Stimulated activated CD4-positive, alpha-beta T cell treated with anti-CD3 and anti-CD28 coated beads, Interleukin-12 subunit alpha, Interleukin-12 subunit beta, amount 100 ng/mL, for 48 hours (primary cell): ENCODE results near the gene FGGY.
"Not testable (repeated sequence)": the region's sequence is repeated elsewhere in the genome, so short reads cannot be mapped to it uniquely, and the experiment has no call there.

ENCODE experiments used
- DNase-seq, 3 donors: peaks; one replicate each; pipeline ENCODE4 v3.0.0-alpha.2; 2020; ENCODE audit warnings: low read depth in 2 of 3, low spot score in 1 of 3

The FGGY gene

GRCh38 chr1:59720326-59721115 is 423.6 kb downstream of the FGGY start:
- no peak for DNase-seq

GRCh38 chr1:59730302-59730701 is 433.4 kb downstream of the FGGY start:
- no peak for DNase-seq

- no peak for DNase-seq
Observed at GRCh38 chr1:59730759-59731478, 434.0 kb downstream of the FGGY start.

DNA sequence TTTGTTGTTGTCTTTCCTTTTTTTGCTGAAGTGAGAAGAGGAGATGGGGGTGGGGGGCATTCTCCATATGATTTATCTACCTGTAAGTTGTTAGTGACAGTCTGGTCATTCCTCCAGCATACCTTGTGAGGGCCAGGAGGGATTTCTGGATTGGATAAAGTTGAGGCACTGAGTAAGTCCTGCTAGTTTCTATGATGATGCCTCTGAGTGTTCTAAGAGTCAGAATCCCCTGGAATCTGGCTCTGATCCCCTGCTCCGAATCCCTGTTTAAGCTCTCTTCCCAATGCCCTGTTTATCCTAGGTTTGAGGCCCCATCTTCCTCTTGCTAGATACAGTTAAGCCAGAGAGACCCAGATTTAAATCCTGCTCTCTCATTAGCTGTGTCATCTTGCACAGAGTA is 434.7 kb downstream of the FGGY start:
- DNase-seq, result no peak

DNA sequence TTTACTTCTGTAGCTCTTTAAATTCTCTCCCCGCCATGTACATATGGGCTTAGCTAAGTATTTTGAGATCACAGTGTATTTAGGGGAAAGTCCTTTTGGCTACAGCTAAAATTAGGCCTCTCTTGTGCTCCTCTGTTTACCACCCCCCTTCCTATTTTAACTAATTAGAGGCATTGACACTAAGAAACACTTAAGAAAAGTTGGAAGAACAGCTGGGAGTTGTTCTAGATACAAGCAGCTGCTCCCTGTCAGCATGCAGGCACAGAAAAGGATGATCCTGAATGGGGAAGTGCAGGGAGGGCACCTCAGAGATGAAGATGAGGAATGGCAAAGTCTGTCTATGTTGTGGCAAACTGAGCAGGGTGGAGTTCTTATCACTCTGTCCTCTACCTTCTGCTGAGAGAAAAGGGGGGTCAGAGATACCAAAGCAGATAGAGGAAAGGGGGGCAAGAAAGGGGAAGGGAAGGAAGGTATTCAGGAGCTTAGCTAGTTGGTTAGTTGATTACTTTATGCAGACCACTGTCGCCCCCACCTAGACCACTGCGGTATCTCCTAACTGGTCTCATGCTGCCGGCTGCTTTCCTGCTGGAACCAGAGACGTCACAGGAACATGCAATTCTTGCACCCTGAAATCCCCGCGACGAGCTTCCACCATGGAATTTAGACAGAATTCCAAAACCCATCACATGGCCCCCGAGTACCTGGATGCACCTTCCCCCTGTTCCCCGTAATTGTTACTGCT is 435.5 kb downstream of the FGGY start:
- DNase-seq, result no peak

DNA sequence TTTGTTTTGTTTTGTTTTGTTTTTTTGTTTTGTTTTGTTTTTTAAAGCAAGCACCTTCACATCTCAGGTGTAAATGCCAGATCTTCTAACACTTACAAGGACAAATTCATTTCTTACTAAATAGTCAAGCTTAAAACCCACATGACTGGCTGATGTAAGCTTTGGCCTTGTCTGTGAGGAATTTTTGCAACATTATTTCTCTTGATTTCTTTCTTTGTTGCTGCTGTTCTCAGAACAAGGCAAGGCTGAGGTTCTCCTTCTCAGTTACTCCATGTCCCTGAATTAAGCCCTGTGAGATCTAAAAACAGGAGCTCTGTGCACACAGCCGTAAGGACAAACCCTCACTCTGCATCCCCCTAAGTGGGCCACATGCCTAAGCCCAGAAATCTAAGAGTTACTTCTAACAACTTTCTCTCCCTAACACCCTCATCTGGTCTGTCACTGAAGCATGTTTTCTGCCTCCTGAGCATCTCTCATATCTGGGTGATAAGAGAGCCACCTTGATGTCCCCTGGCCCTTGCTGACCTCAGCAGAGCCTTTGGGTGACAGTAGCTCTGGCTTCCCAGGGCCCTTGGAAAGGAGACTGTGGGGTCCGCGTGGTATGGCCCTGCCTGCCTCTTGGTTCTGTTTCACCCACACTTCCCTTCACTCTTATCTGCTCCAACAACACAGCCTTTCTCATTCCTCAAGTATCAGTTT is 436.7 kb downstream of the FGGY start:
- DNase-seq, result no peak

DNA sequence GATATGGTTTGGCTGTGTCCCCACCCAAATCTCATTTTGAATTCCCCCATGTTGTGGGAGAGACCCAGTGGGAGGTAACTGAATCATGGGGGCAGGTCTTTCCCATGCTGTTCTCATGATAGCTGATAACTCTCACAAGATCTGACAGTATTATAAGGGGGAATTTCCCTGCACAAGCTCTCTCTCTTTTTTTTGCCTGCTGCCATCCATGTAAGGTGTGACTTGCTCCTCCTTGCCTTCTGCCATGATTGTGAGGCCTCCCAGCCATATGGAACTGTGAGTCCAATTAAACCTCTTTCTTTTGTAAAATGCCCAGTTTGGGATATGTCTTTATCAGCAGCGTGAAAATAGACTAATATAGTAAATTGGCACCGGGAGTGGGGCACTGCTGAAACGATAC is 439.0 kb downstream of the FGGY start:
- DNase-seq, result not testable (repeated sequence)

DNA sequence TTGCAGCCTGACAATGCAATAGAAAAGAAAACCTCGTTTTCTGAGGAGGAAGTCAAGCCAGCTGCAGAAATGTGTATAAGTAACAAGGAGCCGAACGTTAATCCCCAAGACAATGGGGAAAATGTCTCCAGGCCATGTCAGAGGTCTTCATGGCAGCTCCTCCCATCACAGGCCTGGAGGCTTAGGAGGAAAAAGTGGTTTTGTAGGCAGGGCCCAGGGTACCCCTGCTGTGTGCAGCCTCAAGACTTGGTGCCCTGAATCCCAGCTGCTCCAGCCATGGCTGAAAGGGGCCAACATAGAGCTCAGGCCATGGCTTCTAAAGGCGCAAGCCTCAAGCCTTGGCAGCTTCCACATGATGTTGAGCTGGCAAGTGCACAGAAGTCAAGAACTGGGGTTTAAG is 439.9 kb downstream of the FGGY start:
- DNase-seq, result no peak

DNA sequence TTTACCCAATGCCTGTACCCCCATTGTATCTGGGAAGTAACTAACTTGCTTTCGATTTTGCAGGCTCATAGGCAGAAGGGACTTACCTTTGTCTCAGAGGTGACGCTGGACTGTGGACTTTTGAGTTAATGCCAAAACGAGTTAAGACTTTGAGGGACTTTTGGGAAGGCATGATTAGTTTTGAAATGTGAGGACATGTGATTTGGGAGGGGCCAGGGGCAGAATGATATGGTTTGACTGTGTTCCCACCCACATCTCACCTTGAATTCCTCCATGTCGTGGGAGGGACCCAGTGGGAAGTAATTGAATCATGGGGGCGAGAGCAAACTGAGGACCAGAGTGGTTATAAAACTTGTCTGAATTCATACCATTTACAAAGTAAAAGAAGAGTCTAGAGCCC is 440.7 kb downstream of the FGGY start:
- no peak for DNase-seq

DNA sequence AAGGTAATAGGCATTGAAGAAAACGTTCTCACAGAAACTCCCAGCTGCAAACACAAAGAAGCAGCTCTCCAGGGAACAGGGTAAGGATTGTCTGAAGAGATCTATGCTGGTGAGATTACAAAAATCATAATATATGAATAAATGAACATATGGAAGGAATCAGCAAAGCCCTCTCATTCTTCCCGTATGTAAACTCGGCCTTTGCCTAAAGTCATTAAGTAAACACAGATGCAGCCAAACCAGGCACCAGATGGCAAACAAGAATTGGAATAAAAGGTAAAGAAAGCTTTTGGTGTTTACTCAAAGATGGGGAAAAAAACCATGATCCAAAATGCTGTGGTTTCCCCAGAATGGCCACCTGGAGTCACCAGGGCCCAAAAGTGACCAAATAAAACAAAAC is 441.3 kb downstream of the FGGY start:
- no peak for DNase-seq

- no peak for DNase-seq
Observed at GRCh38 chr1:59738591-59739015, 441.7 kb downstream of the FGGY start.

DNA sequence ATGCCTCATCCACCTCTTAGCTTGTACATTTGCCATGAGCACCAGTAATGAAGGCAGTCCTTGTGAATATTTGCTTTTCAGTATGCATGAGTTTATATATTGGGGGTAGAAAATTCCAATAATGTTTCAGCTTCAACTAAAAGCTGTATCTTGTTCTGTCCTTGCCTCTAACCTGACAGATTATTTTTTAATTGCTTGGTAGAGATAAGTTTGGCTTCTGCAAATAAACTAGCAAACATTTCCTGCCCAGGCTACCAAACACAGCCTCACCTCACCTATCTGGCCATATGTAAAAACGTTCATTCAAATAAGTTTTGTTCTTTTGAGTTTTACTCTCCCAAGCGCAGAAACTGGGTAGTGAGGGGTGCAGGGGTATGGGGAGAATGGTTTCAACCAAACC is 442.2 kb downstream of the FGGY start:
- no peak for DNase-seq

DNA sequence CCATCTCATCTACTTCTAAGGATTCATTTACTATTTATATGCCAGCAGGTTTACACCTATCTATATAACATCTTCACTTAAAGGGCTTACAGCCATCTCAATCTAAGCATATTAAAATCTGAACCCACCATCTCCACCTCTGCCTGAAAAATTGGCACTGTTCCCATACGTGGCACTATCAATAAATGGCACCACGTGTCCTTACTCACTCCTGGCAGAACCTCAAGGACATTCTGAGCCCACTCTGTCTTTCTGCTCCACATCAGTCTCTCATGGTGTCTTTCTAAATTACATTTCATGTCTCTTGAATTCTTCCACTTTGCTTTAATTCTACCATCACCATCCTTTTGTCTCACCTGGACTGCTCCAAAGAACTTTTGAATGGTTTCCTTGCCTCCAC is 445.6 kb downstream of the FGGY start:
- DNase-seq, result no peak

GRCh38 chr1:59743324-59744091 is 446.6 kb downstream of the FGGY start:
- no peak for DNase-seq

- no peak for DNase-seq
Observed at GRCh38 chr1:59747420-59748024, 450.6 kb downstream of the FGGY start.

- no peak for DNase-seq
Observed at GRCh38 chr1:59748123-59748522, 451.2 kb downstream of the FGGY start.

DNA sequence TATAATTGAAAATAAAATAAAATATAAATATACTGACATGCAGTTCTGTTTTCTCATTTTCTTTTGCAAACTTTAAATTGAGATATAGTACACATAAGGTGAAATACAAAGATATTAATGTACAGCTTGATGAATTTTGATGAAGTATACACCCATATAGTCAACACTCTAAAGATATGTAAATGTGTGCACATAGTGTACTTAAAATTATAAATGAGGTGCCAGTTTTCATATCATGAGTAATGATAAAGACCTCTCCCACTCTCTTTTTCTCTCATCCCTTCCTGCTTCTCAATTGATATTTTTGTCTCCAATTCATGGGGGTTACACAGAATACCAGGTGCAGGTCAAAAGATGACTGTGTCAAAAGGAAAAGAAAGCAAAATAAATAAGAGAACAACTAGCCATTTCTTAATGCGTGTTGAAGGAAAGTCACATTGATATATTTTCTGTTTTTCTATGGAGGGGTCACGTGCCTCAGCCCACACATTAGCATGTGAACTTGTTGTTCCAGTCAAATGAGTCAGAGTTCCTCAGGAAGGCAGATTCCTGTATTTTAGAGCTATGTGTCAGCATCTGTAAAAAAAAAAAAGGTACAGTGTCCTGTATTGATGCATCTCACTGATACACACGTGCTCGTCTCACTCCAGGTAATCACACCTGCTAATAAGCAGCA is 453.6 kb downstream of the FGGY start:
- DNase-seq, result no peak

GRCh38 chr1:59751004-59751395 is 454.1 kb downstream of the FGGY start:
- DNase-seq, result no peak

GRCh38 chr1:59751801-59752200 is 454.9 kb downstream of the FGGY start:
- DNase-seq, result no peak
